ENCODE data around the gene TNFAIP6.

TNFAIP6 gene

DNA sequence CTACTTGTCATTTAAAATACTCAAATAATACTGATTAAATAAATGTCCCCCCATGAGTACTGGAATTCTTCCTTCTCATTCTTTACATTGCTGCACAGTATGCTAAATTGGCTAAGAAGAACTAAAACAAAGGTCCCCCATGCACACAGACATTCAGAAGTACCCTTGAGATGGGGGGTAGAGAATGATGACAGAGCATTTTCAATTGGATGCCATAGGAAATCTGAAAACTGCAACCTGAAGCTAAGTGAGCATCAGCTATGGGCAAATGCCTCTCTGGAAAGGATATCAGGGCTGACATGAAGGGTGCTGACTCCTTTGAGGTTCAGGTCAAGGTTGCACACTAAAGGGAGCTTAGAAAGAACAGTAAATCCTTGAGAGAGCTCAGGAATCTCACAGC lies 10.1 kb upstream of the TNFAIP6 start:
- no peak for TF ChIP-seq POLR2A (IDR thresholded peaks at IDR 0.05; ENCODE audit: low read depth, low read length)
- no peak for FAIRE-seq
- DNase-seq (ENCODE audit: insufficient read length, low spot score), result no peak

DNA sequence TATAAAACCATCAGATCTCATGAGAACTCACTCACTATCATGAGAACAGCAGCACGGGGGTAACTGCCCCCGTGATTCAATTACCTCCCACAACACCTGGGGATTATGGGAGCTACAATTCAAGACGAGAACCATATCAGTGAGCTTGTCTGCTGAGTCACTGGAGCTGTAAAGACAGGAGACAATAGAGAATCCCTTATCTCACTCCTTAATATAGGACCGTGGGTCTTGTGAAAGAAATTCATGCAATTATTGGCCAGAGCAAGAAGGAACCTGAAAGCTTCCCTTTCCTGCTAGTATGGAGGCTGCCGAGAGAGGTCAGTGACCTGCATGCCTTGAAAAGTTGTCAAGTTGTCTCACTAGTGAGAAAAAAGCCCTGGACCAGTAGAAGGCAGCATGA lies 9.5 kb upstream of the TNFAIP6 start:
- DNase-seq (ENCODE audit: insufficient read length, low spot score) (no peak), FAIRE-seq (no peak)
- no peak for TF ChIP-seq POLR2A (IDR thresholded peaks at IDR 0.05; ENCODE audit: low read depth, low read length)

DNA sequence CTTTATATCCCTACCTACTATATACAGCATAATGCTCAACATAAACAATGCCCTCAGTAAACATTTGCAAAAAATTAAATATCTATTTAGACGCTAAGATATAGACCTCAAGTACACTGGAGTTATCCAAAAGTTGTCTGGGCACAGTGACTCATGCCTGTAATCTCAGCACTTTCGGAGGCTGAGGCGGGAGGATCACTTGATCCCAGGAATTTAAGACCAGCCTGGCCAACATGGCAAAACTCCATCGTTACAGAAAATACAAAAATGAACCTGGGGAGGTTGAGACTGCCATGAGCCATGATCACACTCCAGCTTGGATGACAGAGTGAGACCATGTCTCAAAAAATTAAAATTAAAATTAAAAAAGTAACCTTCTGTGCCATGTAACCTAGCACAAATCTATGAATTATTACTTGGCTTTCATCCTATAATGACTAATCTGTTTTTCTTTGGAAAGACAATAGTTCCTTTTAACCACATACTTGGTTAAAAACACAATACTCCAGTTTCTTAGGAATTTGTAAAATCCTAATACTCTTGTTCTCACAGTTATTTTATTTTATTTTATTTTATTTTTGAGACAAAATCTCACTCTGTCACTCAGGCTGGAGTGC lies 6.7 kb upstream of the TNFAIP6 start:
- DNase-seq (ENCODE audit: insufficient read length, low spot score), result no peak
- FAIRE-seq, result peak; percentile 73
- no peak for TF ChIP-seq POLR2A (IDR thresholded peaks at IDR 0.05; ENCODE audit: low read depth, low read length)

DNA sequence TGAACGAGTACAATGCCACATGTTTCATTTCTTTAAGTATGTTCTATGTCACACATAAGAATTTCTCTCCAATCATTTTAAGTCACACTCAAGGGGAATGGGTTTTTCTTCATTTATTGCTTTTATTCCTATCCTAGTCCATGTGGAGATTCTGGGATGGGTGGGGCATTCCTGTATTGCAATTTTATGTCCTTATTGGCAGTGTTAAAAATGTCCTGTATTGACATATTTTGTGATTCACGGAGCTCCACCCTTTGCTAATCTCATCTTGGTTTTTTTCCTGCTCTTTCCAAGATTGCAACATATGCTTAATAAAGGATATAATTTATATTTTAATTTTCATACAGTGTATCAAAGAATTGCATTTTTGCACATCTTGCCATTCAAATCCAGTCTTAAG lies 3.4 kb upstream of the TNFAIP6 start:
- no peak for TF ChIP-seq POLR2A (IDR thresholded peaks at IDR 0.05; ENCODE audit: low read depth, low read length)
- DNase-seq (ENCODE audit: insufficient read length, low spot score) (no peak), FAIRE-seq (no peak)

GRCh38 chr2:151354807-151355206 lies 2.6 kb upstream of the TNFAIP6 start:
- no peak for TF ChIP-seq POLR2A (IDR thresholded peaks at IDR 0.05; ENCODE audit: low read depth, low read length)
- FAIRE-seq (no peak), DNase-seq (ENCODE audit: insufficient read length, low spot score) (no peak)

- no peak for DNase-seq (ENCODE audit: insufficient read length, low spot score)
- TF ChIP-seq POLR2A (IDR thresholded peaks at IDR 0.05; ENCODE audit: low read depth, low read length), result no peak
- no peak for FAIRE-seq
These were observed 976 bp downstream of the TNFAIP6 start for GRCh38 chr2:151358166-151358970.

- DNase-seq (ENCODE audit: insufficient read length, low spot score), result no peak
- TF ChIP-seq POLR2A (IDR thresholded peaks at IDR 0.05; ENCODE audit: low read depth, low read length), result no peak
- FAIRE-seq, result no peak
These were observed 2.5 kb downstream of the TNFAIP6 start for GRCh38 chr2:151359768-151360461.

DNA sequence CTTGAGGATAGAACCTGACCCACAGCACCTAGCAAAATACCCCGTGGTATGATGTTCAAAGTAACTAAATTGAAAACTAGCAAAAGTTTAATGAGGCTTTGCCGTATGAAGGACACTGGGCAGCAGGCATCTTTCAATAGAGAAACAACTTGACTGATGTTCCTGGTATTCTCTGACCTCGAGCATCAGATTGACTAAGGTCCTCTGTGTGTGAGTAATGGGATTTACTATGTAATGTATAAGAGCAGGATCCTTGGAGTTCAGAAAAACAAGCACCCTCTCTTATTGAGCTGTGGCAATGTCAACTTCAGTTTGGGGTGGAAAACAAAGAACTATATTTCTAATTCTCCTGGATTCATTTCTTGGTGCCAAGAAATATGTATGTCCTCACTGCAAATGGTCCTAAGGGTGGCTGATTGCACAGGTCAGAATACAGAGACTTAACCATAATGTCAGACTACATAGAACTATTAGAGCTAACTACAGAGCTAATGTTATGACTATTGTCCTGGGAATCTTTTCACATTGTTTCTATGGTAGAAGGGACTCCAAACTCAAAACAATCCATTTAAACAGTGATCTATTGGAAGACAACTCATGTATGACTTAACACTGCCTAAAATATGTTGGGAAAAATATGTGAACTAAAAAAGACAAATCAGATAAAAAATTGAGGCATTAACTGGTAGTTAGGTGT lies 4.4 kb downstream of the TNFAIP6 start:
- DNase-seq (ENCODE audit: insufficient read length, low spot score) (no peak), FAIRE-seq (no peak)
- TF ChIP-seq POLR2A (IDR thresholded peaks at IDR 0.05; ENCODE audit: low read depth, low read length), result no peak

DNA sequence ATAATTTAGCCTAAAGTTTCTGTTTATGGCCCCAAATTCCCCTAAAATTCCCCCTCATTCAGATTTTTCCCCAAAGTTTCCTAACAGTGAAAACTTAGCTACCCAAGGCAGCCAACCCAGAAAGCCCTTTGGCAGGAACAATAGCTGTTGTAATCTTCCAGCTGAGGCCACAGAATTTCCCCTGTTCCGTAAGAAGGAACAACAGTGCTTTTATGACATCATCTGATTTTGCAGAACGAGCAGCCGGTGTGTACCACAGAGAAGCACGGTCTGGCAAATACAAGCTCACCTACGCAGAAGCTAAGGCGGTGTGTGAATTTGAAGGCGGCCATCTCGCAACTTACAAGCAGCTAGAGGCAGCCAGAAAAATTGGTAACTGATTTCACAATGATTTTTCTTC lies 6.3 kb downstream of the TNFAIP6 start:
- DNase-seq (ENCODE audit: insufficient read length, low spot score) (no peak), FAIRE-seq (no peak)
- TF ChIP-seq POLR2A (IDR thresholded peaks at IDR 0.05; ENCODE audit: low read depth, low read length), result no peak

GRCh38 chr2:151367571-151367970 lies 10.2 kb downstream of the TNFAIP6 start:
- DNase-seq (ENCODE audit: insufficient read length, low spot score) (no peak), FAIRE-seq (no peak)
- TF ChIP-seq POLR2A (IDR thresholded peaks at IDR 0.05; ENCODE audit: low read depth, low read length), result no peak

DNA sequence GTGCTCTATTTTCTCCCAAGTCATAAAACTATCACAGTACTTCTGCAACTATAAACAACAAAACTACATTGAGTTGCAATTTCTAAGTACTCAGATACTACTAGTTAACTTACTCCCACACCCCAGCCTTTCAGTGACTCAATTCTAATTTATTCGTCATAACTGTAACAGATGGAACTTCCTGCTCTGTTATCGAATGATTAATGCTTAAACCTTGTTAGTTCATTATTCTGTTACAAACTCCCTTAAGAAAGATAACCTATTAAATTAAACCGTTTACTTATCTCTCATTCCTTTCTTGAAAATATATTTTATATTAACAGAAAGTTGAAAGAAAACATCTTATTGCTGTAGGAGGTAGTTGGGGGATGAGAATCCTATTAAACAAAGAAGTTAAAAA lies 17.0 kb downstream of the TNFAIP6 start:
- DNase-seq (ENCODE audit: insufficient read length, low spot score) (peak; percentile 45), FAIRE-seq (peak; percentile 81)
- no peak for TF ChIP-seq POLR2A (IDR thresholded peaks at IDR 0.05; ENCODE audit: low read depth, low read length)

- no peak for DNase-seq (ENCODE audit: insufficient read length, low spot score)
- no peak for FAIRE-seq
- TF ChIP-seq POLR2A (IDR thresholded peaks at IDR 0.05; ENCODE audit: low read depth, low read length), result no peak
These were observed 21.8 kb downstream of the TNFAIP6 start for GRCh38 chr2:151379169-151379568.

GRCh38 chr2:151380580-151381235 lies 23.3 kb downstream of the TNFAIP6 start:
- no peak for FAIRE-seq
- no peak for TF ChIP-seq POLR2A (IDR thresholded peaks at IDR 0.05; ENCODE audit: low read depth, low read length)
- no peak for DNase-seq (ENCODE audit: insufficient read length, low spot score)

DNA sequence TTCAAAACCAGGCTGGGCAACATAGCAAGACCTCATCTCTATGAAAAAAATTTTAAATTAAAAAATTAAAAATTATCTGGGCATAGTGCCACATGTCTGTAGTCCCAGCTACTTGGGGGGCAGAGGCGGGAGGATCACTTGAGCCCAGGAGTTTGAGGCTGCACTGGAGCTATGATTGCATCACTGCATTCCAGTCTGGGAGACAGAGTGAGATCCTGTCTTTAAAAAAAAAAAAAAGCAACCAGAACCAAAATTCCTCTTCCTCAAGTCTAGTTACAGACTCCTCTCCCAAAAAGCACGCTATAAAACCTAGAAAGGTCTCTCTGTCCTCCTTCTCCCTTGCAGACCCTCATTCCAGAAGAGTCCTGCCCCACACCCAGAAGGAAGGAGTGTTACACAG lies 23.9 kb downstream of the TNFAIP6 start:
- no peak for DNase-seq (ENCODE audit: insufficient read length, low spot score)
- no peak for FAIRE-seq
- no peak for TF ChIP-seq POLR2A (IDR thresholded peaks at IDR 0.05; ENCODE audit: low read depth, low read length)
